ENCODE measurements around the gene PXMP4. TPM values are rescaled to one million over a fixed set of nuclear protein-coding genes. Genes with fewer than 3 reads are reported as not detected.

PXMP4 gene
- total and polyA plus RNA-seq, 9 of the 15 experiments (the other 6 are each of a cell fraction or from before 2014, with no cell fraction given), result 4.8 to 29.1 (median 6.8) TPM

GRCh38 chr20:33685328-33686099 lies 34.6 kb downstream of the PXMP4 start (continued):
- TF ChIP-seq SIN3B (IDR thresholded peaks at IDR 0.05; ENCODE audit: low read depth) (no peak), TCFL5 (CRISPR knock-in tag; conservative IDR thresholded peaks at IDR 0.05) (no peak), SNIP1 (IDR thresholded peaks at IDR 0.05; ENCODE audit: low read depth) (no peak), ZFP36 (IDR thresholded peaks at IDR 0.05; ENCODE audit: low read depth, low read length, partially characterized antibody) (peak; percentile 43), ZNF707 (CRISPR knock-in tag; conservative IDR thresholded peaks at IDR 0.05) (no peak), XRCC5 (IDR thresholded peaks at IDR 0.05; ENCODE audit: low read depth, low read length) (no peak), KDM4B (IDR thresholded peaks at IDR 0.05; ENCODE audit: borderline replicate concordance in 2 of 2, low read depth in 1 of 2) (no peak), ERF (CRISPR knock-in tag; IDR thresholded peaks at IDR 0.05) (no peak), ZBTB2 (IDR thresholded peaks at IDR 0.05) (no peak), ZBTB7A (IDR thresholded peaks at IDR 0.05; ENCODE audit: borderline replicate concordance, control insufficient read depth, low read depth, low read length) (peak; percentile 94), ZNF197 (CRISPR knock-in tag; IDR thresholded peaks at IDR 0.05; ENCODE audit: low read depth) (no peak), TAF9B (IDR thresholded peaks at IDR 0.05; ENCODE audit: partially characterized antibody) (no peak), TAF7 (tag; IDR thresholded peaks at IDR 0.05) (no peak), NR2F6 (CRISPR knock-in tag; IDR thresholded peaks at IDR 0.05) (no peak), CSDE1 (IDR thresholded peaks at IDR 0.05) (no peak), PHF8 (IDR thresholded peaks at IDR 0.05; ENCODE audit: borderline replicate concordance, low read length) (peak; percentile 48; the same call in 1 of the 2 replicates), HDAC6 (IDR thresholded peaks at IDR 0.05; ENCODE audit: low read depth, low read length) (no peak), RBBP5 (IDR thresholded peaks at IDR 0.05; ENCODE audit: borderline replicate concordance, insufficient read depth, low read length, poor library complexity, severe bottlenecking) (peak; percentile 75), MYNN (IDR thresholded peaks at IDR 0.05) (no peak), MYNN (CRISPR knock-in tag; IDR thresholded peaks at IDR 0.05) (no peak)
- TF ChIP-seq, protein P1, sequence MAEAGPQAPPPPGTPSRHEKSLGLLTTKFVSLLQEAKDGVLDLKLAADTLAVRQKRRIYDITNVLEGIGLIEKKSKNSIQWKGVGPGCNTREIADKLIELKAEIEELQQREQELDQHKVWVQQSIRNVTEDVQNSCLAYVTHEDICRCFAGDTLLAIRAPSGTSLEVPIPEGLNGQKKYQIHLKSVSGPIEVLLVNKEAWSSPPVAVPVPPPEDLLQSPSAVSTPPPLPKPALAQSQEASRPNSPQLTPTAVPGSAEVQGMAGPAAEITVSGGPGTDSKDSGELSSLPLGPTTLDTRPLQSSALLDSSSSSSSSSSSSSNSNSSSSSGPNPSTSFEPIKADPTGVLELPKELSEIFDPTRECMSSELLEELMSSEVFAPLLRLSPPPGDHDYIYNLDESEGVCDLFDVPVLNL (CRISPR knock-in tag; IDR thresholded peaks at IDR 0.05; ENCODE audit: low read depth), result no peak
- TF ChIP-seq, protein P2, sequence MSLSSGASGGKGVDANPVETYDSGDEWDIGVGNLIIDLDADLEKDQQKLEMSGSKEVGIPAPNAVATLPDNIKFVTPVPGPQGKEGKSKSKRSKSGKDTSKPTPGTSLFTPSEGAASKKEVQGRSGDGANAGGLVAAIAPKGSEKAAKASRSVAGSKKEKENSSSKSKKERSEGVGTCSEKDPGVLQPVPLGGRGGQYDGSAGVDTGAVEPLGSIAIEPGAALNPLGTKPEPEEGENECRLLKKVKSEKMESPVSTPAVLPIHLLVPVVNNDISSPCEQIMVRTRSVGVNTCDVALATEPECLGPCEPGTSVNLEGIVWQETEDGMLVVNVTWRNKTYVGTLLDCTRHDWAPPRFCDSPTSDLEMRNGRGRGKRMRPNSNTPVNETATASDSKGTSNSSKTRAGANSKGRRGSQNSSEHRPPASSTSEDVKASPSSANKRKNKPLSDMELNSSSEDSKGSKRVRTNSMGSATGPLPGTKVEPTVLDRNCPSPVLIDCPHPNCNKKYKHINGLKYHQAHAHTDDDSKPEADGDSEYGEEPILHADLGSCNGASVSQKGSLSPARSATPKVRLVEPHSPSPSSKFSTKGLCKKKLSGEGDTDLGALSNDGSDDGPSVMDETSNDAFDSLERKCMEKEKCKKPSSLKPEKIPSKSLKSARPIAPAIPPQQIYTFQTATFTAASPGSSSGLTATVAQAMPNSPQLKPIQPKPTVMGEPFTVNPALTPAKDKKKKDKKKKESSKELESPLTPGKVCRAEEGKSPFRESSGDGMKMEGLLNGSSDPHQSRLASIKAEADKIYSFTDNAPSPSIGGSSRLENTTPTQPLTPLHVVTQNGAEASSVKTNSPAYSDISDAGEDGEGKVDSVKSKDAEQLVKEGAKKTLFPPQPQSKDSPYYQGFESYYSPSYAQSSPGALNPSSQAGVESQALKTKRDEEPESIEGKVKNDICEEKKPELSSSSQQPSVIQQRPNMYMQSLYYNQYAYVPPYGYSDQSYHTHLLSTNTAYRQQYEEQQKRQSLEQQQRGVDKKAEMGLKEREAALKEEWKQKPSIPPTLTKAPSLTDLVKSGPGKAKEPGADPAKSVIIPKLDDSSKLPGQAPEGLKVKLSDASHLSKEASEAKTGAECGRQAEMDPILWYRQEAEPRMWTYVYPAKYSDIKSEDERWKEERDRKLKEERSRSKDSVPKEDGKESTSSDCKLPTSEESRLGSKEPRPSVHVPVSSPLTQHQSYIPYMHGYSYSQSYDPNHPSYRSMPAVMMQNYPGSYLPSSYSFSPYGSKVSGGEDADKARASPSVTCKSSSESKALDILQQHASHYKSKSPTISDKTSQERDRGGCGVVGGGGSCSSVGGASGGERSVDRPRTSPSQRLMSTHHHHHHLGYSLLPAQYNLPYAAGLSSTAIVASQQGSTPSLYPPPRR (CRISPR knock-in tag; IDR thresholded peaks at IDR 0.05; ENCODE audit: borderline replicate concordance), result no peak
